A673 (cell line): Measurements from ENCODE around the gene P2RX1.

ENCODE experiments used
- EZH2 ChIP-seq: fragments of 200-600 bp; sonication (generic); IDR thresholded peaks from 2 replicates; pipeline ENCODE4 v1.6.1; 2017; ENCODE audit warnings: borderline replicate concordance, low read depth, mild to moderate bottlenecking, mixed read lengths, antibody characterized with exemption, low read length; ENCODE audit not compliant: poor library complexity, severe bottlenecking
- TF ChIP-seq, protein P1 (sequence below): fragments of 300-800, 200-600 bp; sonication (generic); conservative IDR thresholded peaks from 2 replicates; pipeline ENCODE4 v1.5.1; 2017; ENCODE audit warnings: low read depth, mild to moderate bottlenecking, antibody characterized with exemption, low read length, moderate library complexity, mixed read lengths

- TF ChIP-seq, protein P1, sequence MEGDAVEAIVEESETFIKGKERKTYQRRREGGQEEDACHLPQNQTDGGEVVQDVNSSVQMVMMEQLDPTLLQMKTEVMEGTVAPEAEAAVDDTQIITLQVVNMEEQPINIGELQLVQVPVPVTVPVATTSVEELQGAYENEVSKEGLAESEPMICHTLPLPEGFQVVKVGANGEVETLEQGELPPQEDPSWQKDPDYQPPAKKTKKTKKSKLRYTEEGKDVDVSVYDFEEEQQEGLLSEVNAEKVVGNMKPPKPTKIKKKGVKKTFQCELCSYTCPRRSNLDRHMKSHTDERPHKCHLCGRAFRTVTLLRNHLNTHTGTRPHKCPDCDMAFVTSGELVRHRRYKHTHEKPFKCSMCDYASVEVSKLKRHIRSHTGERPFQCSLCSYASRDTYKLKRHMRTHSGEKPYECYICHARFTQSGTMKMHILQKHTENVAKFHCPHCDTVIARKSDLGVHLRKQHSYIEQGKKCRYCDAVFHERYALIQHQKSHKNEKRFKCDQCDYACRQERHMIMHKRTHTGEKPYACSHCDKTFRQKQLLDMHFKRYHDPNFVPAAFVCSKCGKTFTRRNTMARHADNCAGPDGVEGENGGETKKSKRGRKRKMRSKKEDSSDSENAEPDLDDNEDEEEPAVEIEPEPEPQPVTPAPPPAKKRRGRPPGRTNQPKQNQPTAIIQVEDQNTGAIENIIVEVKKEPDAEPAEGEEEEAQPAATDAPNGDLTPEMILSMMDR: no peak
- TF ChIP-seq EZH2: no peak
Measured at GRCh38 chr17:3852561-3852960, 63.7 kb downstream of the P2RX1 start.
